Kidney capillary endothelial cell (primary cell): ENCODE results near the gene CD151.

ENCODE experiments used
- DNase-seq: peaks from one replicate; pipeline ENCODE4 v3.0.0-alpha.2; 2018; ENCODE audit warnings: low spot score

The CD151 gene

DNA sequence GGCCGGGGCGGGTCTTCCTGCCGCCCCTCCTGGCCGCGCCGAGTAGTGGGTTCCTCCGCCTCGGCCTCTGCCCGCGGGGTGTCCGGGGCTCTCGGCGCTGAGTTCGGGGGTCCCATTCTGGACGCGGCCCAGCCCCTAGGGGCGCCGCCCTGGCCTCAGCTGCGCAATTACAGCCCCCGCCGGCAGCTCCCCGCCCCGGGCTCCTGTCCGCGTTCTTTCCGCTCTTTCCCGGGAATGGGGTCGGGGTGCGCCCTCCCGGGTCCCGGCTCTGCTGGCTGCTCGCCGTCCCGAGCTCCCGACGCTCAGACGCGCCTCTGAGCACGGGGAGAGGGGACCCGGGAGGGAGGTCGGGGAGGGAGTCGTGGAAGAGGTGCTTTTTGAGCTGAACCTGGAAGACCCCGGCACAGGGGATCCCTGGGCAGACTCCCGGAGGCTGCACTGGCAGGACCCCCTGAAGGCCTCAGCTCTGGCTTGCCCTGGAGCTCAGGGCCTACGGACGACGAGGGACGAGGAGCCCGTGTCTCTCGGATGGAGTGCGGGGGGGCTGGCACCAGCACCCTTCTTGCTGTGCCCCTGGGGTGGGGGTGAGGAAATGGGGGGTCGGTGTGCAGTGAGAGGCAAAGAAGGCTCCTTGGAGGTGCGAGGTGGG is 10.5 kb downstream of the CD151 start:
- no peak for DNase-seq

DNA sequence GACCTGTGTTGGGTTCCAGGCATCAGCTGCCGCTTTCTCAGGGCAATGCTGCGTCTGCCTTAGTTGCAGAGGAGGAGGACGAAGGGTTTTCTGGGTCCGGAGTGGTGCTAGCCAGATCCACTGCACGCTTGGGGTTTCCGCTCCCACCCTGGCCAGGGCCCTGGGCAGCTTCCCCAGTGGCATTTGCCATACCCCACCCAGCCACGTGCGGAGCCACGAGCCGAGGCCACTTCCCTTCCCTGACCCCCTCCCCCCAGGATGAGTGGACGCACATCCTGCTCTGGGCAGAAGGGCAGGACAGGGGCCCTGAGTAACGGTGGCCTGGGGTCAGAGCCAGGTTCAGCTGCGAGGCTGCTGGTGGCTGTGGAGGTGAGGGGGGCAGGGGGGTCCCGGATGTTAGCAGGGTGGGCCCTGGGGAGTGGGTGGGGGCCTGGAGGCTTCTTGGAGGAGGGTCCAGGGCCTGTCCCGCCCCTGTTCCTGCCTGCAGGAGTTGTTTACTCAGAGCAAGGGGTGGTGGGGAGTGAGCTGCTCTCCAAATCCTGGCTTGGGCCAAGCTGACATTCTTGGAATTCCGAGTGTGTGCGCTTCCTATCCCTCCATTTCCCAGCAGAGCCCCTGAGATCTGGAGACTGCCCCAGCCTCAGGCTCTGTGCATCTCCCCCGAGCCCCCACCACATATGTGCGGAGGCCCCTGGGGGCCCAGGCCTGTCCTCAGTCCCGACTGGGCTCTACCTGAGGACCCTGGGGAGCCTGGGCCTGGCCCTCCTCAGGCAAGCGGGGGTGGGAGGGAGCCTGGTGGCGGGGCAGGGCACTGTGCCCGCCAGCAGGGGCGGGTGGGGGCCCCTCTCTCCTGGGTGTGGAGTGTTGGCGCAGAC is 11.3 kb downstream of the CD151 start:
- peak; percentile 88 for DNase-seq

DNA sequence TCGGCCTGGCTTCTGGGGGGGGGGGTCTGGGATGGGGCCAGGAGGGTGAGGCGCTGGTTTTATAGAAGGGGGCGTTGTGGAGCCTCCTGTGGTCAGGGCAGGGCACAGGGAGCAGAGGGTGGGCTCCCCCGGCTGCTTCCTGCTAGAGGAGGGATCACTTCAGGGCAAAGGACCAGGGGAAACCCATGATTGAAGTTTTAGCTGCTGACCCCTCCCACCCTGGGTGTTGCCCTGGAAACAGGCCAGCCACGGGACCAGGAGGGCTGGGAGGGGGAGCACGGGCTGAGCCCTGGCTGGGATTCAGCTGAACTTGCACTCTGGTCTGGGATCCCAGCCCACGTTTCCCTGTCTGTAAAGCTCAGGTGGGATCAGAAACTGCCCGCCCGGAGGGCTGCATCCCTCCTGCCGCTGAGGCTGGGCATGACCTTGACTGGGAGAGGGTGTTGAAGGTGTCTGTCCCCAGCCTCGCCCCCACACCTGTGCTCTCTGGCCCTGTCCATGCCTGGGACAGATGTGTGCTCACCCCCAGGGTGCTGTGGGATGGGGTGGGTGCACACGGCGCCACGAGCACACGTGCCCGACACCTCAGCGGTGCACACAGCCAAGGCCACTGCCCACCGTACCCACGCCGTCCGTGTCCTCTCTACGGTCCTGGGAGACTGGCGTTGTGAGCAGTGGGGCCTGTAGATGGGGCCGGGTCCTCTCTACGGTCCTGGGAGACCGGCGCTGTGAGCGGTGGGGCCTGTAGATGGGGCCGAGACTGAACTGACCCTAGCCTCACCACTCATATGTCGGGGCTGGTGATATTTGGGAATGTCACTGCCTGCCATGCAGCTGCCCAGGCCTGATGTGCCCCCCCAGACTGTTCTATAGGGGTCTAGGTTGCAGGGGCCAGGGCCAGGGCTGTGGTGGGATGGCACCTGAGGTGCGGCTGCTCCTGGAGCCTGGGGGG is 12.2 kb downstream of the CD151 start:
- DNase-seq, result no peak

GRCh38 chr11:845872-846495 is 13.2 kb downstream of the CD151 start:
- no peak for DNase-seq

DNA sequence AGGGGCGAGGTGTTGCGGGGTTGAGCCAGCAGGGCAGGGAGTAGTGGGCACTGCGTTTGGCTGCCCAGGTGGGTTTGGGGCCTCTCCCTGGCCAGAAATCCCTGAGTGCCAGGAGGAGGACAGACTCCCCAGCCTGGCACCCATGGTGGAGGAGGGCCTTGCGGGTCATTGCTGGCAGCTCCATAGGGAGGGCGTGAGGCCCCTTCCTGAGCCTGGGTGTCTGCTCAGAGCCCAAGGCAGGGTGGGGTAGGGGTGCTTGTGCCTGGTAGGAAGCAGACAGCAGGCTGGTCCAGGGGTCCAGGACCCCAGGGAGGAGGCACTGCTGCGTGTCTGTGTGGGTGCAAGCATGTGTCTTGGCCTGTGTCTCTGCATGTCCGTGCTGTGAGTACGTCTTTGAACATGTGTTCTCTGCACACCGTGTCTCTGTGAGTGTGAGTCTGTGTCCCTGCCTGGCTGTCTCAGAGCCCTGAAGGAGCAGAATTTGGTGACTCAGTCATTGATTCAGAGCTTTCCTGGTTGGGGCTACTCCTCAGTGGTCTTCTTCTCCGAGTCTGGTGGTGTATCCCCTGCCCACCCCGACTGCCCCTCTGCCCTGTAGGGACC is 13.8 kb downstream of the CD151 start:
- no peak for DNase-seq

DNA sequence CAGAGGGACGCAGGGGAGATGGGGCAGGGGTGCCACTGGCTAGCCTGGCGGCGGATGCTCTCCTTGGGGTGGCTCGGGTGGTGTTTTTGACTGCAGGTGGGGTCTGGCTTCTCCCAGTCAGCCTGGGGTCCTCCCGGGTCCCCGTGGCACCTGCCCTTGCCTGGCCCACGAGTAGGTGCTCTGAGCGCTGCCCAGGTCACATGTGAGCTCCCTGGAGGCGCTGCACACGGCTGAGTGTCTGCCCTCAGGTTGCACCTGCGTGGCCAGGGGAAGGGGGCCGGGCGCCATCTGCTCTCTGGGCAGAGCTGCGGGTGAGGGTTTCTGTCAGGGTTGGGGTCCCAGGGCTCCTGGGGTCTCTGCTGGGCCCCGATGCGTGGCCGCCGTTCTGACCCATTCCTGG is 15.1 kb downstream of the CD151 start:
- DNase-seq, result no peak

- no peak for DNase-seq
Measured at GRCh38 chr11:848380-848931, 15.7 kb downstream of the CD151 start.

GRCh38 chr11:849104-849824 is 16.5 kb downstream of the CD151 start:
- DNase-seq, result no peak

GRCh38 chr11:849951-850774 is 17.4 kb downstream of the CD151 start:
- no peak for DNase-seq

DNA sequence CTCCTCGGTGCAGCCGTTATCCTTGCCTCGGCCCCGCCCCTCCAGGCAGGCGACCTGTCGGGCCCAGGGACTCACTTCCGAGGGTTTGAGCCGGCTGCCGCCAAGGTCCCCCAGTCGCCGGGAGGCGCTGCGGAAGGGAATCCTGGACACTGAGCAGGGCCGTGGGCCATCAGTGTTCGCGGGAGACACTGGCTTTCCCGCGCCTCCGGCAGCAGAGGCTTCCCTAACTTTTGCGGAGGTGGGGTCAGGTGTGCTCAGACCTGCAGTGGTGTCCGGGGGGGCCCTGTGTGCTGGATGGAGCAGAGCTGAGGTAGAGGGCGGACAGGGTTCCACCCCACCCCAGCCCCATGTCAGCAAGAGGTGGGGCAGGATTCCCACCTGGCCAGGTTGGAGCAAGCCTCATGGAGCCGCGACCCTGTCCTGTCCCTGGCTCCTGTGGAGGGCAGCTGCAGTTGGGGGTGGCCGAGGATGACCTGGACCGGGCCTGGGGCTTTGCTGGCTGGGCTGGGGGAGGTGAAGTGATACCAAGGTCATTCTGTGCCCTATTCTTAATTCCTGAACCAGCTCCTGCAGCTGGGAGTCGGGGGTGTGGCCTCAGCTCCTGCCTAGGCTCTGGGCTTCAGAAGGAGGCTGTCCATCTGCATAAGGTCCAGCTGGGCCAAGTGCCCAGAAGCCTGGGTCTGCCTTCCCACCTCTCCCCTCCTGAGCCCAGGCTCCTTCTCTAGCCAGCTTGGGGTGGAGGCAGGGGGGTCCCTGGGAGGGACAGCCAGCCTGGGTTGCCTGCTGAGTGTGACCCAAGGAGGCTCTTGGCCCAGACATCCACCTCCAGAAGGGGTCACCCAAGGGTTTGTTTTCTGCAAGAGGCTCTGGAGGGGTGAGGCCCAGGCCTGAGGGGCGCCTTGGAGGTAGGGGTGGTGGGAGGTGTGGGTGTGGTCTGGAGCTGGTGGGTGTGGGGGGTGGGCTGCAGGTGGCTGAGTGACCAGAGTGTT is 18.3 kb downstream of the CD151 start:
- DNase-seq, result no peak

DNA sequence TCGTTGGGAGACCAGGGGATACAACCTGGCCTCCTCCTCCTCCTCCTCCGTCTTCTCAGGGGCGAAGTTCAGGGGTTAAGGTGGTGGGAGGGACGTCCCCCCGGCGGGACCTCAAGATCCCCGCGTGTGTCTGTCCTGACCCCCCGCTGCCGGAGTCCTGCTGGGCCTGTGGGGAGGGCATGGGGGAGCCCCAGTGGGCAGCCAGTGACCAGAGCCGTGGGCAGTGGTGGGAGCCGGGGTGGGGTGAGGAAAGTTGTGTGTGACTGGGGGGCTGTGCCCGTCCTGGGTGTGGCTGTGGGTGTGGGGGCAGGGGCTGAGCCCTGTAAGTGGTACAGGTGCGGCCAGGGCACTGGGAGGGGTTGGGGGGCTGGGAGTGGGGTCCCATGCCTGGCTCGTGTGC is 20.0 kb downstream of the CD151 start:
- DNase-seq, result no peak

GRCh38 chr11:853682-854448 is 21.1 kb downstream of the CD151 start:
- no peak for DNase-seq

DNA sequence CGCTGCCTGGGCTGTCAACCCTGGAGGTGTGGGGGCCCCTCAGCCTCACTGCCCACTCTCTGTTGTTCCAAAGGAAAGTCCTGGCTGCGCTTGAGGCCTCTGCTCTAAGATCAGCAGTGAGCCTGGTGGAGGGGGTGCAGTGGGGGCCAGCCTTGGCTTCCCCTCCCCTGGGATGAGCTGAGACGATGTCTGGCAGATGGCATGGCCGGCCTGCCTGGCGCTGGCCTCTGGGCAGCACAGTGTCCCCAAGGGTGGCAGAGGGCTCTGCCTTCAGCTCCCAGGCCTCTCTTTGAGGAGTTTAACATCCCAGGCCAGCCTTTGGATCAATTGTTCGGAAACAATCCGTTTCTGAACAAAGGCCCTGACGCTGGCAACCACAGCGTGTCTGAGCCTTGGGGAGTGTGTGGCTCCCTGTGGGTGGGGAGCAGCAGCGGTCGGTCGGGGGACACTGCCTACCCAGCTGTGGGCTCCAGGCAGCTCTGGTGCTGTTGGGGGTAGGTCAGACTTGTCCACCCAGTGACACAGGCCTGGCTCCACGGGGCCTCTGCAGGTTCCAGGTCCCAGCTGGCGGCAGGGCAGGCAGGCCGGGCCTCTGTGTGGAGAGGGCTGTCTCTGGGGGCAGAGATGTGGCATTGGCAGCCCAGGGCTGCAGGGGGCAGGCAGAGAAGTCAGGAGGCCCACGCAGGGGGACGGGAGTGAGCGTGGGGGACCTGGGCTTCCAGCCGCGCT is 22.0 kb downstream of the CD151 start:
- no peak for DNase-seq

DNA sequence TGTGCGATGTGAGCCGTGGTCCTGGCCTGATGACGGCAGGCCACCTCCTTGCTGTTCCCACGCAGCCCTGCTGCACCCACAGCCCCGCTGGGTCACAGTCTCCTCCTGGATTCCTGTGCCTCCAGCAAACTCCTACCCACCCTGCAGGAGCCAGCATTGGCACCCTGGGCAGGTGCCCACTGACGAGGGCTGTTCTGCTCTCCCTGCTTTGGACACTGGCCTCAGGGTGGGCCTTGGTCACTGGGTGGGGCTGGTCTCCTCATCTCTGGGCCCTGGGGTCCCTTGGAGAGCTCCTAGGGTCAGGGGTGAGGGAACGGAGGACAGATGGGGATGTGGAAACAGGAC is 22.6 kb downstream of the CD151 start:
- no peak for DNase-seq

DNA sequence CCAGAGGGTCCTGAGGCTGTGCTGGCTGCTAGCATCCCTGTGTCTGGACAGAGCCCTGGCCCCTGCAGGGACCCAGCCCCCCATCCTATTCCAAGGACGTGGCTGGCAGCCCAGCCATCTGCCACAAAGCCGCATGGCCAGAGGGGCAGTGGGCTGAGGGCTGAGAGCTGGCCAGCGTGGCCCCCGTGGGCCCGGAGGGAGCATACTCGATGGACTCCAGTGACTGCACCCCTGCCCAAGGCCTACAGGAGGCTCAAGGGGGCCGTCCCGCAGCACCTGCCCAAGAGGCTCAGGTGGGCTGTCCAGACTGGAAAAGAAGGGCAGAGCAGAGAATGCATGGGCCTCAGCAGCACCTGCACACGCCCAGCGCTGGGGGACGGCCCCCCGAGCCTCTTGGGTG is 23.0 kb downstream of the CD151 start:
- DNase-seq, result no peak

DNA sequence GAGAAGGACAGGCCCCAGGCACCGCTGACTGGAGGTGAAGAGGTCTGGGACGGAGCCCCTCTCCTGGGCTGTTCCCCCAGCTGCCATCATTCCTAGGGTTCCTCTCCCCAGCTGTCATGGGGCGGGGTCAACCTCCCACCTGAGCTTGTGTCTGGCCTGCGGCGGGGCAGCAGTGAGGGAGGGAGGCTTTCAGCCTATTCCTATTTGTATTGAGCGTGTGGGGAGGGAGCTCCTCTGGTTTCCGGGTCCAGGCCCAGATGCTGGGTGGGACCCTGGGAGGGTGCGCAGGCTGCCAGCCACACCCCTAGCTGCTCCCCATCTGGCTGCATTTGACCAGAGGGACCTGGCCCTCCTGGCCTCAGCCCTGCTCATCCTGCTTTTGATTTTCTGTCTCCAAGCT is 23.6 kb downstream of the CD151 start:
- DNase-seq, result no peak
